ENCODE measurements around the gene MAN2A2.

DNA sequence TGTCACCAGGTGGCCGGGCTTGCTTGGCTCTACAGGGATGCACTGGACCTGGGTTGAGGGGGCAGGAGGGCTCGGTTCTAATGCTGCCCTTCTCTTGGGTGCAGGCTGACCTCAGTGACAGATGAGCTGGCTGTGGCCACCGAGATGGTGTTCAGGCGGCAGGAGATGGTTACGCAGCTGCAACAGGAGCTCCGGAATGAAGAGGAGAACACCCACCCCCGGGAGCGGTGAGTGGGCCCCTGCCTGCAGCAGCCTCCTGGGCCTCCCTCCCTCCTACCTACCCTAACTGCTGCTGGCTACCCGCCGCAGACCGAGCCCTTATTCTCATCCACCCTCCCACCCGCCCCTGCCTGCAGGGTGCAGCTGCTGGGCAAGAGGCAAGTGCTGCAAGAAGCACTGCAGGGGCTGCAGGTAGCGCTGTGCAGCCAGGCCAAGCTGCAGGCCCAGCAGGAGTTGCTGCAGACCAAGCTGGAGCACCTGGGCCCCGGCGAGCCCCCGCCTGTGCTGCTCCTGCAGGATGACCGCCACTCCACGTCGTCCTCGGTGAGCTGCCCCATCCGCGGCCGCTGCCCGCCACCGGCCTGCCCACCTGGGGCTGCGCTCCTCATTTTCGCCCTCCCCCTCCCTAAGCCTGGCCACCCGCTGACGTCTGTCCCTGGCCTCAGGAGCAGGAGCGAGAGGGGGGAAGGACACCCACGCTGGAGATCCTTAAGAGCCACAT lies 13.2 kb upstream of the MAN2A2 start:
- TF ChIP-seq, protein P1, sequence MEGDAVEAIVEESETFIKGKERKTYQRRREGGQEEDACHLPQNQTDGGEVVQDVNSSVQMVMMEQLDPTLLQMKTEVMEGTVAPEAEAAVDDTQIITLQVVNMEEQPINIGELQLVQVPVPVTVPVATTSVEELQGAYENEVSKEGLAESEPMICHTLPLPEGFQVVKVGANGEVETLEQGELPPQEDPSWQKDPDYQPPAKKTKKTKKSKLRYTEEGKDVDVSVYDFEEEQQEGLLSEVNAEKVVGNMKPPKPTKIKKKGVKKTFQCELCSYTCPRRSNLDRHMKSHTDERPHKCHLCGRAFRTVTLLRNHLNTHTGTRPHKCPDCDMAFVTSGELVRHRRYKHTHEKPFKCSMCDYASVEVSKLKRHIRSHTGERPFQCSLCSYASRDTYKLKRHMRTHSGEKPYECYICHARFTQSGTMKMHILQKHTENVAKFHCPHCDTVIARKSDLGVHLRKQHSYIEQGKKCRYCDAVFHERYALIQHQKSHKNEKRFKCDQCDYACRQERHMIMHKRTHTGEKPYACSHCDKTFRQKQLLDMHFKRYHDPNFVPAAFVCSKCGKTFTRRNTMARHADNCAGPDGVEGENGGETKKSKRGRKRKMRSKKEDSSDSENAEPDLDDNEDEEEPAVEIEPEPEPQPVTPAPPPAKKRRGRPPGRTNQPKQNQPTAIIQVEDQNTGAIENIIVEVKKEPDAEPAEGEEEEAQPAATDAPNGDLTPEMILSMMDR (conservative IDR thresholded peaks at IDR 0.05), result no peak
- TF ChIP-seq ZFX (IDR thresholded peaks at IDR 0.05), result no peak

Data from C4-2B (cell line).